IMR-90 (cell line): ENCODE data around the gene TCF19. TPM values are rescaled to one million over a fixed set of nuclear protein-coding genes. Genes with fewer than 3 reads are reported as not detected.

Source experiments
- ATAC-seq: fragments of 200-7000 bp; cut with Tn5 transposase; 2 replicates; pipeline ENCODE4 v1.9.1; 2020; ENCODE audit warnings: low read depth, mild to moderate bottlenecking, moderate library complexity
- BruUV-seq: library from RNA; stranded (reverse); fragments of 400-500 nt; replicated peaks from 2 replicates; lab custom pipeline; 2021; lab: Mats Ljungman, UMichigan
- CTCF ChIA-PET: fragments of 300-600 bp; formaldehyde crosslinking; extraction: SDS; loops from one replicate; lab custom pipeline; 2021; ENCODE audit warnings: antibody characterized with exemption; lab: Yijun Ruan, JAX
- POLR2A ChIA-PET: fragments of 300-600 bp; sonication (Branson Sonifier 250); formaldehyde crosslinking; loops from one replicate; lab custom pipeline; 2022; ENCODE audit warnings: antibody characterized with exemption; ENCODE audit not compliant: unreplicated experiment; lab: Charles Lee
- DNase-seq: peaks from one replicate; pipeline ENCODE4 v3.0.0; 2013
- H2AFZ ChIP-seq: replicated peaks from 2 replicates; pipeline ENCODE3; 2013; ENCODE audit warnings: low read length, mild to moderate bottlenecking; ENCODE audit not compliant: poor library complexity
- H2AK5ac ChIP-seq: 2 replicates; pipeline ENCODE4 v1.6.1; 2013; ENCODE audit warnings: low read depth, low read length, inconsistent platforms
- H2AK9ac ChIP-seq: replicated peaks from 2 replicates; pipeline ENCODE3; 2013; ENCODE audit warnings: mild to moderate bottlenecking, low read depth, low read length, moderate library complexity; ENCODE audit not compliant: poor library complexity
- H2BK120ac ChIP-seq: 2 replicates; pipeline ENCODE4 v1.6.1; 2013; ENCODE audit warnings: low read depth, low read length, inconsistent platforms
- H2BK15ac ChIP-seq: 3 replicates; pipeline ENCODE4 v1.6.1; 2013; ENCODE audit warnings: low read depth, low read length, inconsistent platforms
- H2BK20ac ChIP-seq: 2 replicates; pipeline ENCODE4 v1.6.1; 2013; ENCODE audit warnings: low read depth, mild to moderate bottlenecking, inconsistent platforms, low read length, moderate library complexity
- H2BK5ac ChIP-seq: 2 replicates; pipeline ENCODE4 v1.6.1; 2013; ENCODE audit warnings: mild to moderate bottlenecking, low read depth, low read length, inconsistent platforms; ENCODE audit not compliant: poor library complexity, severe bottlenecking
- H3K14ac ChIP-seq: replicated peaks from 2 replicates; pipeline ENCODE4 v1.6.1; 2013; ENCODE audit warnings: low read depth, low read length, inconsistent platforms
- H3K18ac ChIP-seq: 2 replicates; pipeline ENCODE4 v1.6.1; 2013; ENCODE audit warnings: low read depth, low read length, control low read depth
- H3K23ac ChIP-seq: 2 replicates; pipeline ENCODE4 v1.6.1; 2013; ENCODE audit warnings: low read depth, low read length, inconsistent platforms
- H3K27ac ChIP-seq: 2 replicates; pipeline ENCODE4 v1.5.1; 2013; ENCODE audit warnings: mild to moderate bottlenecking, control low read depth, low read length; ENCODE audit not compliant: insufficient read depth
- H3K27me3 ChIP-seq: 2 replicates; pipeline ENCODE4 v1.6.1; 2013; ENCODE audit warnings: low read length; ENCODE audit not compliant: control insufficient read depth, insufficient read depth
- H3K36me3 ChIP-seq: 2 replicates; pipeline ENCODE4 v1.6.1; 2013; ENCODE audit warnings: low read length, mixed read lengths; ENCODE audit not compliant: control insufficient read depth, insufficient read depth
- H3K4ac ChIP-seq: 2 replicates; pipeline ENCODE4 v1.6.1; 2013; ENCODE audit warnings: low read depth, low read length, inconsistent platforms
- H3K4me1 ChIP-seq: 2 replicates; pipeline ENCODE4 v1.6.1; 2013; ENCODE audit warnings: low read length, mixed read lengths; ENCODE audit not compliant: control insufficient read depth, insufficient read depth
- H3K4me2 ChIP-seq: 2 replicates; pipeline ENCODE4 v1.6.1; 2013; ENCODE audit warnings: low read depth, mild to moderate bottlenecking, control low read depth, low read length, moderate library complexity
- H3K4me3 ChIP-seq: 2 replicates; pipeline ENCODE4 v1.5.1; 2013; ENCODE audit warnings: low read depth, mild to moderate bottlenecking, control low read depth, low read length, moderate library complexity; ENCODE audit not compliant: insufficient read depth
- H3K56ac ChIP-seq: 2 replicates; pipeline ENCODE4 v1.6.1; 2013; ENCODE audit warnings: low read length, inconsistent platforms; ENCODE audit not compliant: insufficient read depth; ENCODE audit errors: extremely low read depth
- H3K79me1 ChIP-seq, 2 experiments: 2 replicates each; pipeline ENCODE4 v1.6.1; 2013; ENCODE audit warnings: low read length in 2 of 2, inconsistent platforms in 1 of 2, low read depth in 1 of 2
- H3K9ac ChIP-seq: 2 replicates; pipeline ENCODE4 v1.6.1; 2013; ENCODE audit warnings: low read depth, low read length, control low read depth
- H3K9me1 ChIP-seq: 2 replicates; pipeline ENCODE4 v1.6.1; 2013; ENCODE audit warnings: low read length, inconsistent platforms; ENCODE audit not compliant: insufficient read depth
- H3K9me3 ChIP-seq: 2 replicates; pipeline ENCODE4 v1.6.1; 2013; ENCODE audit warnings: low read length; ENCODE audit not compliant: control insufficient read depth, insufficient read depth
- H4K20me1 ChIP-seq: 2 replicates; pipeline ENCODE4 v1.6.1; 2013; ENCODE audit warnings: low read length, inconsistent platforms; ENCODE audit not compliant: insufficient read depth
- H4K5ac ChIP-seq: 2 replicates; pipeline ENCODE4 v1.6.1; 2013; ENCODE audit warnings: mild to moderate bottlenecking, low read depth, low read length, control low read depth
- H4K8ac ChIP-seq, 2 experiments: 2 replicates each; pipeline ENCODE4 v1.6.1; 2013; ENCODE audit warnings: low read depth in 2 of 2, low read length in 2 of 2, control low read depth in 1 of 2, inconsistent platforms in 1 of 2
- H4K91ac ChIP-seq: 2 replicates; pipeline ENCODE4 v1.6.1; 2013; ENCODE audit warnings: low read depth, low read length, inconsistent platforms; ENCODE audit not compliant: insufficient read depth
- BHLHE40 ChIP-seq: fragments of 150-350 bp; IDR thresholded peaks from 2 replicates; pipeline ENCODE4 v1.6.1; 2016; ENCODE audit warnings: mild to moderate bottlenecking, low read depth, low read length
- CEBPB ChIP-seq: IDR thresholded peaks from 2 replicates; pipeline ENCODE4 v1.6.1; 2012; ENCODE audit warnings: low read depth, low read length, improper control_type of control experiment
- CHD1 ChIP-seq: IDR thresholded peaks from 2 replicates; pipeline ENCODE4 v1.6.1; 2012; ENCODE audit warnings: low read depth, low read length, improper control_type of control experiment
- CTCF ChIP-seq: conservative IDR thresholded peaks from 2 replicates; pipeline ENCODE4 v1.5.1; 2012; ENCODE audit warnings: mild to moderate bottlenecking, low read depth, low read length, improper control_type of control experiment
- ELK1 ChIP-seq: fragments of 150-350 bp; IDR thresholded peaks from 2 replicates; pipeline ENCODE4 v1.6.1; 2016; ENCODE audit warnings: low read depth, mild to moderate bottlenecking, low read length, moderate library complexity, borderline replicate concordance
- FOS ChIP-seq: fragments of 150-350 bp; IDR thresholded peaks from 2 replicates; pipeline ENCODE4 v1.6.1; 2016; ENCODE audit warnings: low read depth, low read length
- MAFK ChIP-seq: IDR thresholded peaks from 2 replicates; pipeline ENCODE4 v1.6.1; 2012; ENCODE audit warnings: low read depth, low read length, improper control_type of control experiment
- MAZ ChIP-seq: IDR thresholded peaks from 2 replicates; pipeline ENCODE4 v1.6.1; 2012; ENCODE audit warnings: low read depth, mild to moderate bottlenecking, low read length, improper control_type of control experiment, moderate library complexity, borderline replicate concordance
- MXI1 ChIP-seq: IDR thresholded peaks from 2 replicates; pipeline ENCODE4 v1.6.1; 2012; ENCODE audit warnings: low read depth, mild to moderate bottlenecking, low read length, moderate library complexity, borderline replicate concordance
- NFE2L2 ChIP-seq: fragments of 150-350 bp; IDR thresholded peaks from 2 replicates; pipeline ENCODE4 v1.6.1; 2016; ENCODE audit warnings: low read depth, mild to moderate bottlenecking, low read length
- POLR2A ChIP-seq: IDR thresholded peaks from 2 replicates; pipeline ENCODE4 v1.6.1; 2012; ENCODE audit warnings: mild to moderate bottlenecking, low read depth, low read length
- RAD21 ChIP-seq: IDR thresholded peaks from 2 replicates; pipeline ENCODE4 v1.6.1; 2012; ENCODE audit warnings: low read length, improper control_type of control experiment
- RCOR1 ChIP-seq: IDR thresholded peaks from 2 replicates; pipeline ENCODE4 v1.6.1; 2012; ENCODE audit warnings: mild to moderate bottlenecking, low read length, improper control_type of control experiment; ENCODE audit not compliant: insufficient replicate concordance
- RFX5 ChIP-seq: IDR thresholded peaks from 2 replicates; pipeline ENCODE4 v1.8.0; 2012; ENCODE audit warnings: low read depth, mild to moderate bottlenecking, low read length, moderate library complexity
- SMC3 ChIP-seq: fragments of 150-350 bp; IDR thresholded peaks from 2 replicates; pipeline ENCODE4 v1.6.1; 2016; ENCODE audit warnings: low read depth, mild to moderate bottlenecking, antibody characterized with exemption, low read length, moderate library complexity
- USF2 ChIP-seq: fragments of 150-350 bp; IDR thresholded peaks from 2 replicates; pipeline ENCODE4 v1.6.1; 2017; ENCODE audit warnings: mild to moderate bottlenecking, antibody characterized with exemption, low read length, low read depth
- WGBS, 2 experiments: methylation state at CpG; one replicate each; pipeline versions ENCODE4 v1.1.5 to v1.1.7; 2013; ENCODE audit warnings: missing lambda C conversion rate in 2 of 2; ENCODE audit not compliant: insufficient read length in 1 of 2; ENCODE audit errors: extremely low coverage in 2 of 2; 5-methylcytosine and 5-hydroxymethylcytosine counted together
- dilution Hi-C: fragments of 300-500 bp; cut with HindIII; formaldehyde crosslinking; loops from one replicate; pipeline ENCODE4 v1.14.3; 2018; ENCODE audit warnings: low sequenced_read_pairs; ENCODE audit not compliant: unreplicated experiment
- in situ Hi-C: fragments of 300-500 bp; cut with MboI; formaldehyde crosslinking; loops from 3 replicates; pipeline ENCODE4 v1.14.3; 2019; ENCODE audit warnings: low sequenced_read_pairs, inconsistent platforms, mixed read lengths
- intact Hi-C: fragments of 100-400 bp; cut with micrococcal nuclease; formaldehyde crosslinking; loops from 2 replicates; pipeline ENCODE4 v1.10.0; 2022
- polyA plus RNA-seq, 3 experiments: library from polyadenylated mRNA; depleted of rRNA; stranded (reverse); fragments of >200 nt; gene quantifications; 2 replicates each; pipeline ENCODE4 v1.2.3, GENCODE V29; 2012; ENCODE audit warnings: low replicate concordance in 1 of 3
- total RNA-seq: library from RNA; depleted of rRNA; stranded (reverse); fragments of >200 nt; gene quantifications from 2 replicates; pipeline ENCODE4 v1.2.3, GENCODE V29; 2012

Gene TCF19
- total and polyA plus RNA-seq, 2 of the 4 experiments (the other 2 are of a cell fraction) = 13.1 to 14.2 TPM

DNA sequence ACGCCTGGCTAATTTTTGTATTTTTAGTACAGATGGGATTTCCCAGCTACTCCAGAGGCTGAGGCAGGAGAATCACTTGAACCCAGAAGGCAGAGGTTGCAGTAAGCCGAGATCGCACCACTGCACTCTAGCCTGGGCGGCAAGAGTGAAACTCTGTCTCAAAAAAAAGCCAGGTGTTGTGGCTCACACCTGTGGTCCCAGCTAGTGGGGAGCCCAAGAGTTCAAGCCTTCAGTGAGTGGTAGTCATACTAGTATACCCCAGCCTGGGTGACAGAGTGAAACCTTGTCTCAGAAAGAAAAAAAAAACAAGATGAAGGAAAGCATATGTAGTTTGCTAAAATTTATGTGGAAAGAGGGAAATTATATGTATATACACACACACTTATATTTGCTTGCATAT, 32.1 kb downstream of the TCF19 start:
- H2AK9ac ChIP-seq = no peak overlapping the region
- no peak overlapping the region for H2AFZ ChIP-seq
- no peak overlapping the region for H3K4me3 ChIP-seq
- H3K9me1 ChIP-seq = no peaks in the 10 kb centered on the region
- no CpG with 5 or more reads among the region's 4 CpGs for WGBS, 2 experiments
- BruUV-seq = no TSS peak
- H4K20me1 ChIP-seq = no peaks in the 10 kb centered on the region
- ATAC-seq (no peak), DNase-seq (no peak)
- no peaks in the 10 kb centered on the region for H3K4me1 ChIP-seq
- no peak overlapping the region for H3K23ac ChIP-seq
- H2BK15ac ChIP-seq = no peak overlapping the region
- POLR2A ChIA-PET = no interaction called here
- H3K18ac ChIP-seq = no peak overlapping the region
- H3K9me3 ChIP-seq = no peaks in the 10 kb centered on the region
- H3K56ac ChIP-seq = no peak overlapping the region
- in situ Hi-C loops (loop anchor here (5.0 kb wide), 1 partner anchor 53 kb away; the partner anchor contains the start of gene PSORS1C2), dilution Hi-C loops (no loop called here), intact Hi-C loops (loop anchor here (10.0 kb wide), 1 partner anchor 276 kb away; the partner anchor contains the start of gene VARS2)
- H4K5ac ChIP-seq = no peak overlapping the region
- no peak overlapping the region for H3K4me2 ChIP-seq
- no peak overlapping the region for H3K9ac ChIP-seq
- no peak overlapping the region for H2BK20ac ChIP-seq
- H4K91ac ChIP-seq = no peak overlapping the region
- CTCF ChIA-PET = no interaction called here
- H2BK5ac ChIP-seq = no peak overlapping the region
- H3K27me3 ChIP-seq = no peaks in the 10 kb centered on the region
- H3K14ac ChIP-seq = no peak overlapping the region
- H3K79me1 ChIP-seq = no peaks in the 10 kb centered on the region
- no peak overlapping the region for H2BK120ac ChIP-seq
- H4K8ac ChIP-seq = no peak overlapping the region
- H3K27ac ChIP-seq = no peak overlapping the region
- TF ChIP-seq RAD21 (no peak), CHD1 (no peak), MXI1 (no peak), RCOR1 (no peak), BHLHE40 (no peak), NFE2L2 (no peak), SMC3 (no peak), RFX5 (no peak), MAFK (no peak), USF2 (no peak), POLR2A (no peak), FOS (no peak), CEBPB (no peak), CTCF (no peak), MAZ (no peak), ELK1 (no peak)
- no peak overlapping the region for H3K4ac ChIP-seq
- H2AK5ac ChIP-seq = no peak overlapping the region
- no peaks in the 10 kb centered on the region for H3K36me3 ChIP-seq
